HG03097 (cell line): ENCODE results near the gene HHAT.

ENCODE experiments used
- ATAC-seq: cut with Tn5 transposase; IDR thresholded peaks from one replicate; pipeline ENCODE4 v1.9.1; 2021; ENCODE audit not compliant: unreplicated experiment, low FRiP score

HHAT gene

GRCh38 chr1:210313046-210313595 lies 15.6 kb upstream of the HHAT start:
- no peak for ATAC-seq

- no peak for ATAC-seq
Measured at GRCh38 chr1:210313921-210314320, 14.8 kb upstream of the HHAT start.

- no peak for ATAC-seq
Measured at GRCh38 chr1:210315529-210315928, 13.2 kb upstream of the HHAT start.

DNA sequence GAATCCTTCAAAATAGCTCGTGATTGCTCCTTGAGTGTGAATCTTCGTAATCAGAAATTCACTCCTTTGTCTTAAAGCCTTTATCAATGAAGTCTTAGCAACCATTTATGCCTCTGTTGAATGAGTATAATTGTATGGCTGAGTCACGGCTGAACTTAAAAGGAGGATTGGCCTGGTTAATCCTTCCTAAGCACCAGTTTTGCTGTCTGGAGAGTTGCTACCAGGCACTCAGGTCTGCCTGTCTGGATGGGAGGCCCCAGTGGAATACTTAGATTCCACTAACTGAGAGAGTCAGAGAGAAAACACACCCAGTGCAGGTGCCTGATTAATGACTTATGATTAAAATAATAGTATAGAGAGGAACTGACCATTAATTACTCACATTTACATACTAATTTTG lies 7.6 kb upstream of the HHAT start:
- no peak for ATAC-seq

DNA sequence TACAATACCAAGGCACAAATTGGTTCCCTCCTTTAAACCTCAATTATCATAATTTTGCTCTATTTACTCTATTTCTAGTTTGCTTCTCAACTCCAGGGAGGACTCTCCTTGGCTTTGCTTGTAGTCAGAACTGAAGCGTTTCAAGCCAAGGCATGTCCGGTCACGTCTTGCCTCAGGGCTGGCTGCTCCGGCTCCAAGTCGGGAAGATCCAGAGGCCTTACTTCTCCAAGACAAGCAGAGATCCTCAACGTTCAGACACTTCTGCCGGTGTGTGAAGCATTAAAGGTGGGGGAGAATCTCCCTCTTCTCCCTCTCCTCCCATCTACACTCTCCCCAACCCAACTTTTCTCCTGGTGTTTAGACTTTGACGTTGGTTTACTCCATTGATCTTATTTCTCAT lies 7.2 kb upstream of the HHAT start:
- no peak for ATAC-seq

GRCh38 chr1:210323957-210324356 lies 4.7 kb upstream of the HHAT start:
- ATAC-seq, result no peak

DNA sequence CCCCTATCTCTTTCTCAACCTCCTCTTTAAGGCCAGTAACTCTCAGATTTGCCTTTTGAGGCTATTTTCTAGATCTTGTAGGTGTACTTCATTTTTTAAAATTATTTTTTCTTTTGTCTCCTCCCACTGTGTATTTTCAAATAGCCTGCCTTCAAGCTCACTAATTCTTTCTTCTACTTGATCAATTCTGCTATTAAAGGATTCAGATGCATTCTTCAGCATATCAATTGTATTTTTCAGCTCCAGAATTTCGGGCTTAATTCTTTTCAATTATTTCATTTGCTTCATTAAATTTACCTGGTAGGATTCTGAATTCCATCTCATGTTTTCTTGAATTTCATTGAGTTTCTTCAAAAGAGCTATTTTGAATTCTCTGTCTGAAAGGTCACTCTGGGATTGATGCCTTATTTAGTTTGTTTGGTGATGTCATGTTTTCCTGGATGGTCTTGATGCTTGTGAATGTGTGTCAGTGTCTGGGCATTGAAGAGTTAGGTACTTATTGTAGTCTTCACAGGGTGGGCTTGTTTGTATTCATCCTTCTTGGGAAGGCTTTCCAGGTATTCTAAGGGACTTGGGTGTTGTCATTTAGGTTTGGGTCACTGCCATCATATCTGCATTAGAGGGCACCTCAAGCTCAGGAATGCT lies 3.6 kb upstream of the HHAT start:
- no peak for ATAC-seq

DNA sequence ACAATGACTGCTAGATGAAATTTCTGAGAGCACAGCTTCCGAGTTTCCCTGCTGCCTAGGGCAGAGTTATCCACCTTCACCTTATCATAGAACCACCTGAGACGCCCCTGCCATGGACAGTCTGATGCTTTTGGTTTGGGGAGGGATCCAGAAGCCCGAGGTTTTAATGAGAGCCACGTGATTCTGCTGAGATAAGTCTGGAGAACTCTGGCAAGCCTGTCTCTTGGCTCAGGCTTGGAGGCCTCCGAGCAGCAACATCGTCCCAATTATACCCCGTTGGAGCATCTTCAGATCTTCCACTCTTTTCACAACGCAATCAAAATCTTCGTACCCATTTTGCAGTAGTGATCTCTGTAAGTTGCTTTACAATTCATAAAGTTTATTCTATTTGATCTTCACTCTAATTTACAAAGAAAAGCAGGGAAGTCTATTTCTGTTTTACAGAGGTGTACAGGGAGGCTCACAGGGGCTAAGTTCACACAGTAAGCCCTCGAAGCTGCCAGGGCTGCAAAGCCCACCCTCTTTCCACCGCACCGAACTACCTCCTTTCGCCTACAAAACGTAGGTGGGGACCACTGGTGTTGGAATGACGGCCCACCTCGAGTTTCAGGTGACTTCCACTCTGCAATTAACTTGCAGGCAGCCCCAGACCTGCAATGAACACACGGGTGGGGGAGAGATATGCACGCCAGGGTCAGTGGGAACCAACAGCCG lies 513 bp upstream of the HHAT start:
- no peak for ATAC-seq

GRCh38 chr1:210330279-210330866 lies 1.7 kb downstream of the HHAT start:
- no peak for ATAC-seq

DNA sequence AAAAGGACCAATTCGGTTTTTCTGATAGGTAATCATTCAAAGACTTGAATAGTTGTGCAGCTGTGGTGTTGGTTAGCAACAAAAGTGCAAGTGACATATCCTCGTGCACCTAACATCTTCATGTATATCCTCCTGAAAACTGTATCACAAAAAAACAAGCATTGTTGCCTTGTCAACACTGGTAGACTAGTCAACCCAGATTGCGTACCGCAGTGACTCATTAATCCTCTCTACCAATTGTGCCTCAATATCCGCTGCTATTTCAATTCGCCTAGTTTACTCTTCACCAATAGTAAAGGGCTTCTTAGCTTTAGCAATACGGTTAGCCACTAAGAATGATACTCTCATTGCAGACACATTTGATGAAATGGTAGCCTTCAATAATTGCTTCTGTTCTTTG lies 3.5 kb downstream of the HHAT start:
- no peak for ATAC-seq

- peak; percentile 72 for ATAC-seq
Measured at GRCh38 chr1:210332719-210333398, 4.2 kb downstream of the HHAT start.

GRCh38 chr1:210335001-210335400 lies 6.3 kb downstream of the HHAT start:
- no peak for ATAC-seq

- no peak for ATAC-seq
Measured at GRCh38 chr1:210336362-210336761, 7.7 kb downstream of the HHAT start.

- ATAC-seq, result no peak
Measured at GRCh38 chr1:210339500-210339899, 10.8 kb downstream of the HHAT start.

DNA sequence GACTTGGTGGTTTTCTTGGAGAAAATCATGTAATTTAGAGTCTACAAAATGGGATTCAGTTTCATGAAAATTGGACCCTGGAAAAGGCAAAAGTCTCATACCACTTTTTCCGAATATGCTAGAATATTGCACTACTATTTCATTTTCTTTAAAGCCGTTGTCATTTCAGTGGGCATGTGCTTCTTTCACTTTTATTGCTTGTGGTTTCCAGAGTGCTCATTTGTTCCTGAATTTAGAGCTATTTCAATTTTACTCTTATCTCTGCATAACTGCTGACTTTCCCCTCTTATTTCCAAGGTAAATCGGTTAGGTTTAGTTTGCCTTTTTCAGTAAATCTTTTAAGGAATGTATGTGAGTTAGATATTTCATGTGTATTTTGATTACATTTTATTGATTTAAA lies 11.6 kb downstream of the HHAT start:
- ATAC-seq, result no peak

DNA sequence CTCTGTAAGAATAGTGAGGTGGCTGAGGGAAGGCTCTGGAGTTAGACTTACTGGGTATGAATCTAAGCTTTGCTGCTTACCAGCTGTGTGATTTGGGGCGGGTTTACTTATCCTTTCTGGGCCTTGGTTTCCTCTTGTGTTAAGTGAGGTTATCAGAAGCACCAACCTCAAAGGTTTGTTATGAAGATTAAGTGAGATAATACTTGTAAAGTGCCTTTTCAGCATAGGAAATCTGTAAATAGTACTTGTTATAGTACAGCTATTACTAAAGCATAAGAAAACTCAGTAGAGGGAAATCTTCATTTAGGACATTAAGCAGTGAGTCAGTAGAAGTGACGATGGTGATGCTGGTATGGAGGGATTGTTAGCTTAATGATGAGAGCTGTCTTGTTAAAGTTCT lies 12.1 kb downstream of the HHAT start:
- no peak for ATAC-seq

GRCh38 chr1:210342986-210343780 lies 14.5 kb downstream of the HHAT start:
- peak; percentile 83 for ATAC-seq

GRCh38 chr1:210344706-210345105 lies 16.0 kb downstream of the HHAT start:
- ATAC-seq, result no peak

GRCh38 chr1:210347112-210347511 lies 18.4 kb downstream of the HHAT start:
- no peak for ATAC-seq

DNA sequence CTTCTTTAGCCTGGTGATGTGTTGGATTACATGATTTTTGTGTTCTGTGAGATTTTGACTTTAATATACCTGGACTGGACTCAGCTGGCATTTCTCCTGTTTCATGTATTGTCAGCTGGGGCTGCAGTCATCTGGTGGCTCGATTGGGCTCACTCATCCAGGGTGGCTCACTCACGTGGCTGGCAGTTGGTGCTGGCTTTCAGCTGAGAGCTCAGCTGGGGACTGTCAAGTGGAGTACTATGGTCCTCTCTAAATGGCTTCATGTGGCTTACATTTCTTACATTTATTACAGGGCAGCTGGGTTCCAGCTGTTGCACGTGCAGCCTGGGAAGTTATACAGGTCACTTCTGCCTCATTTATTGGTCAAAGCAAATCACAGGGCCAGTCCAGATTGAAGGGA lies 22.8 kb downstream of the HHAT start:
- ATAC-seq, result no peak
